ENCODE data around the gene RNF14.

The RNF14 gene

DNA sequence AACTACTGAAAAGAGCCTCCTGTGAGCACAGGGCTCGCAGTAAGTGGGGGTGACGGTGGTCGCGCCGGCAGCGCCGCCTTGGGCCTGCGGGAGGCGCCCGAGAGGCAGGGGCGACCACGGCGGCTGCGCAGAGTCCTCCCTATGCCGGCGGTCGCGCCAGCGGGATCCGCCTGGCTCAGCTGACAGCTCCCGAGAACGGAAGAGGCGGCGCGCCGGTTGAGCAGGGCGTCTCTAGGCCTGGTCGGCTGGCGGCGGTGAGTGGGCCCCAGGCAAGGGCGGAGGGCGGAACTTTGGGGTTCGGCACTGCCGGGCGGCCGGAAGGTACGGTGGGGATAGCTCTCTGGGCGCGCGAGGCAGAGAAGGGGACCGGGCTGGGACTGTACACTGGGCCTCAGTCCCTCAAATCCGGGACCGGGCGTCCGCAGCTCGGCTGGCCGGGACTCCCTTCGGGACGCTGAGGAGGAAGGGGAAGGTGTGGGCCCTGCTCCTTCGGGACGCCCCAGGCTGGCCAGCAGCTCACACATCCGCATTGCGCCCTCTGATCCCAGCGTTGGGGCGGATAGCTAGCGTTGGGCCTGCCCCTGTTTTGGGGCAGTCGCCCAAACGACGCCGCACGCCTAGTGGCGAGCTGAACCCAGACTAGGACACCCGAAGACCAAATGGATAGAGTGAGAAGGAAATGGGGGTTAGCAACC is at the start of gene RNF14:
Gene RNF14, plus strand, starts transcription at position 192 of the 695 bp plus-strand sequence. CDS start 4,484 bp downstream, outside the sequence.
- TF ChIP-seq ZFX (IDR thresholded peaks at IDR 0.05), result peak; percentile 99
- TF ChIP-seq, protein P1, sequence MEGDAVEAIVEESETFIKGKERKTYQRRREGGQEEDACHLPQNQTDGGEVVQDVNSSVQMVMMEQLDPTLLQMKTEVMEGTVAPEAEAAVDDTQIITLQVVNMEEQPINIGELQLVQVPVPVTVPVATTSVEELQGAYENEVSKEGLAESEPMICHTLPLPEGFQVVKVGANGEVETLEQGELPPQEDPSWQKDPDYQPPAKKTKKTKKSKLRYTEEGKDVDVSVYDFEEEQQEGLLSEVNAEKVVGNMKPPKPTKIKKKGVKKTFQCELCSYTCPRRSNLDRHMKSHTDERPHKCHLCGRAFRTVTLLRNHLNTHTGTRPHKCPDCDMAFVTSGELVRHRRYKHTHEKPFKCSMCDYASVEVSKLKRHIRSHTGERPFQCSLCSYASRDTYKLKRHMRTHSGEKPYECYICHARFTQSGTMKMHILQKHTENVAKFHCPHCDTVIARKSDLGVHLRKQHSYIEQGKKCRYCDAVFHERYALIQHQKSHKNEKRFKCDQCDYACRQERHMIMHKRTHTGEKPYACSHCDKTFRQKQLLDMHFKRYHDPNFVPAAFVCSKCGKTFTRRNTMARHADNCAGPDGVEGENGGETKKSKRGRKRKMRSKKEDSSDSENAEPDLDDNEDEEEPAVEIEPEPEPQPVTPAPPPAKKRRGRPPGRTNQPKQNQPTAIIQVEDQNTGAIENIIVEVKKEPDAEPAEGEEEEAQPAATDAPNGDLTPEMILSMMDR (conservative IDR thresholded peaks at IDR 0.05), result peak; percentile 100
- peak within 1 kb of the TSS; percentile 91 for H3K27ac ChIP-seq

DNA sequence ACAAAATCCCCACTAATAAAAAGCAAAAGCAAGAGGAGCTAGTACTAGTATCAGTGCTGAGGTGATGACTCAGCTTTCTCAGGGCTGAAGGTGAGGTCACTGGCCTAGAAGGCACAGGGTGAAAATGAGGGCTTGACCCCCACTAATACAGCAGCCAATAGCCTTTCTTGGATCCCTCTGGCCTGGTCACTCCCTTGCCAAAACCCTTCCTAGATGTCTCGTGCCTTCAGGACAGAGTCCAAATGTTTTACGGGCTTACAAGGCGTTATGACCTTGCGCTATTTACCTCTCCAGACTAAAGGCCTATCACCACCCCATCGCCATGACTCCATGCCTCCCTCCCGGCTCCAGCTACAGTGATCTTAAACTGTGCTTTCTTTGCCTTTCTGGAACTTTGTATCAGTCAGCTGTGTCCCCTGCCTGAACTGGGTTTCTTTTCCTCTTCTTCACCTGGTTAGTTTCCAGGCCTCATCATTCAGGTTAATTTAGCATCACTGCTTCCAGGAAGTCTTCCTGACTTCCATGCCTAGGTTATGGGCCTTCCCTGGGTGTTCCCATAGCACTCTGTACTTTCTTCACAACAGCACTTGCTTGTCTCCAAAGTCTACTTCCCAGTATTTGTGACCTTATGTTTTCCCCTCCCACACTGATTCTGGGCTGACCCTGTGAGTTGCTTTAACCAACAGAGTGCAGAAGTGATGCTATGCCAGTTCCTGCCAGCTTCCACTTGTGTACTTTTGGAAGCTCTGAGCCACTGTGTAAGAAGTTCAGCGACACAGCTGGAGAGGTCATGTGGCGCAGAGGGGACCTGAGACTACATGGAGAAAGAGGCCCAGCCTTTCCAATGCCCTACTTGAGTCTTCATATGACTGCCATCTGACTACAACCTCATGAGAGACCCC is 49.4 kb upstream of the RNF14 start:
- TF ChIP-seq, protein P1 (conservative IDR thresholded peaks at IDR 0.05), result no peak
- TF ChIP-seq ZFX (IDR thresholded peaks at IDR 0.05), result no peak
- no peak overlapping the region; the same call in 1 of the 2 replicates for H3K27ac ChIP-seq

DNA sequence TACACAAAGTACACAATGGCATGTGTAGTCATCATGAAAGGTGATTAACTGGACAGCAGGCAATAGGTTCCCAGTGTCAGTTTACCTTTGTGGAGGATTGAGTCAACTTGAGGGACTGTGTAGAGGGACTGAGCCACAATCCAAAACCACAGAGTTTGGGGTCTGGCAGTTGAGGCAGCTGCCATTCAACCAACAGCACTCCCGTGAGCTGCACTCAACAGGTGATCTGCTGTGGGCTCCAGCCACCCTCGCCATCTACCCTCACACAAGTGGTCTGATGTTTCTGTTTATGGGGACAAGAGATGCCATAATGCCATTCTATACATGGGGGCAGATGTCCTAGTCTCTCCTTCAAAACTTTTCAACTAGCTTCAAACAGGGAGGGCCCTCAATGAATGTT is 48.1 kb upstream of the RNF14 start:
- no peak overlapping the region for H3K27ac ChIP-seq
- TF ChIP-seq ZFX (IDR thresholded peaks at IDR 0.05), result no peak
- TF ChIP-seq, protein P1 (conservative IDR thresholded peaks at IDR 0.05), result no peak

DNA sequence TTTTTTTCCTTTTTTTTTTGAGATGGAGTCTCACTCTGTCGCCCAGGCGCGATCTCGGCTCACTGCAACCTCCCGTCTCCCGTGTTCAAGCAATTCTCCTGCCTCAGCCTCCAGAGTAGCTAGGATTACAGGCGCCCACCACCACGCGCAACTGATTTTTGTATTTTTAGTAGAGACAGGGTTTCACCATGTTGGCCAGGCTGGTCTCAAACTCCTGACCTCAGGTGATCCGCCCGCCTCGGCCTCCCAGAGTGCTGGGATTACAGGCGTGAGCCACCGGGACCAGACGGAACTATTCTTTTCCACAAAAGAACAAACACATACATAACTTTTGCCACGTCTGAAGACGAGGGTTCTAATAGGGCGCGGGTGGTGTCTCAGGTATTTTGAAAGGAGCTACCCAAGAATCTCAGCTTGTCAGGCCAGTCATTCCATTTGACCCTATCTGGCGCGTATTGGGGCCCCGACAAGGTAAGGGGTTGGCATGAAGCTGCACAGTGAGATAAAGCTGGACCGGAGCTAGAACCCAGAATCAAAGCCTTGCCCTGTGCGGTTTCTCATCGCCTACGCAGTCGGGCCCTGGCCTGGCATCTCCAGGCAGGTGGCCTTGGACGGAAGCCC is 46.0 kb upstream of the RNF14 start:
- peak overlapping the region; percentile 90 for H3K27ac ChIP-seq

DNA sequence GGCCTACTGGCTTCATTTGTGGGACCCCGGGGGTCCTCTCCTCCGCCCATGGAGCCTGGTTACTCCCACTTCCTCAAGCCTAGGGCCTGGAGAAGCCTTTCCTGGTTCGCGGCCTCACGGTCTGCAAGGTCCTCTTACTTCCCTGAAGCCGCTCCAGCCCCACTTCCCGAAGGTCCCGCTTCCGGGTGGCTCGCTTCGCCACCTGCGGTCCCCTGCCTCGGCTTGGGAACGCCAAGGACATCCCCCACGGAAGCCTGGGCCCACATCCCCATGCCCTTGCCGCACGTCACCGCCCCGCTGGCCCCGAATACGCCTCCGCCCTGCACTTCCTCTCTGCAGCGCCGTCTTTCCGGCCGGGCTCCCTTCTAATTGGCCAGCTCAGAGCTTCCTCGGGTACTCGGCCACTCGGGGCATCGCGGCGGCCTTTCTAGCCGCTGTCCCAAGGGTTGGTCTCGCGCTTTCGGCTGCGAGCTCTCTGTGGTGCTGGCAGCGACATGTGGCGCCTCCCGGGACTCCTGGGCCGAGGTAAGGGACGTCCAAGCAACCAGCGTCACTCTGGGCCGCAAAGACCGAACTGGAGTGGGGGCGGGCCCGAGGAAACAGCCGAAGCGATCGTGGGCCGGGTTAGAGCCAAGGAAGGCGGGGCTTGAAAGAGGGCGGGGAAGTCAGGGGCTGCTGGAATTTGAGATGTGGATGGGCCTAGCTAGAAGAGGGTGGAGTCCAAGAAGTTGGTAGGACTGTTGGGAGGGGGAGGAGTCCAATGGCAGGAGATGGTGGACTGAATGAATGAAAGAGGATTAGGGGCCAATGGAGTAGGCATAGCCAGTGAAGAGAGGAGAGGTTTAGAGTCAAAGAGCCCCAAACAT is 45.2 kb upstream of the RNF14 start, which contains the start of gene DELE1:
Gene DELE1, plus strand, starts transcription at position 424 of the 866 bp plus-strand sequence. Its CDS starts 71 bp downstream, at position 495.
- TF ChIP-seq, protein P1 (conservative IDR thresholded peaks at IDR 0.05), result no peak
- peak; percentile 95 for TF ChIP-seq ZFX (IDR thresholded peaks at IDR 0.05)
- peak within 1 kb of the TSS; percentile 90 for H3K27ac ChIP-seq

GRCh38 chr5:141926434-141926833 is 42.5 kb upstream of the RNF14 start:
- TF ChIP-seq, protein P1 (conservative IDR thresholded peaks at IDR 0.05), result no peak
- no peak for TF ChIP-seq ZFX (IDR thresholded peaks at IDR 0.05)
- H3K27ac ChIP-seq, result no peak overlapping the region

- no peak overlapping the region for H3K27ac ChIP-seq
- TF ChIP-seq, protein P1 (conservative IDR thresholded peaks at IDR 0.05), result no peak
These were observed 40.9 kb upstream of the RNF14 start for GRCh38 chr5:141928051-141928450.

Measured in C4-2B (cell line).